Measurements from ENCODE around the gene ITGB1BP2. TPM values are rescaled to one million over a fixed set of nuclear protein-coding genes. Genes with fewer than 3 reads are reported as not detected.
"Not testable (repeated sequence)": the region's sequence is repeated elsewhere in the genome, so short reads cannot be mapped to it uniquely, and the experiment has no call there.

The ITGB1BP2 gene
- 0.66 and 4.2 TPM in 2 replicates for total RNA-seq (2014; rRNA removed; shearing (Covaris generic))

GRCh38 chrX:71301195-71301924, at the start of gene ITGB1BP2:
TSS of gene ITGB1BP2 (plus strand) at chrX:71301750. CDS start at chrX:71301807, 57 bp downstream.
- no peaks in the 10 kb centered on the region for H3K27me3 ChIP-seq (ENCODE audit: control insufficient read depth, insufficient read depth, low read length)
- H3K4me3 ChIP-seq (ENCODE audit: insufficient read depth, low read depth, low read length), result no peak within 1 kb of the TSS
- peaks cover 24% of the 10 kb centered on the region for H3K36me3 ChIP-seq (replicated peaks; ENCODE audit: control insufficient read depth, insufficient read depth, low read length)
- no peak for DNase-seq

GRCh38 chrX:71252221-71252620, 49.3 kb upstream of the ITGB1BP2 start:
- no peak for DNase-seq
- Histone ChIP-seq H3K4me3 (ENCODE audit: insufficient read depth, low read depth, low read length) (peak overlapping the region; percentile 69; the same call in 1 of the 2 replicates), H3K27me3 (ENCODE audit: control insufficient read depth, insufficient read depth, low read length) (no peaks in the 10 kb centered on the region), H3K36me3 (replicated peaks; ENCODE audit: control insufficient read depth, insufficient read depth, low read length) (peaks cover 24% of the 10 kb centered on the region)

- peak; percentile 88 for DNase-seq
Measured at GRCh38 chrX:71253253-71254091, 48.1 kb upstream of the ITGB1BP2 start.

GRCh38 chrX:71254092-71254963, 47.2 kb upstream of the ITGB1BP2 start, which contains the start of gene ZMYM3:
TSS of gene ZMYM3 (minus strand) at chrX:71254140. CDS start at chrX:71253255, 885 bp downstream.
- Histone ChIP-seq H3K27me3 (ENCODE audit: control insufficient read depth, insufficient read depth, low read length) (no peaks in the 10 kb centered on the region), H3K36me3 (replicated peaks; ENCODE audit: control insufficient read depth, insufficient read depth, low read length) (peaks cover 11% of the 10 kb centered on the region), H3K4me3 (ENCODE audit: insufficient read depth, low read depth, low read length) (peak within 1 kb of the TSS; percentile 69)
- peak; percentile 95 for DNase-seq

More at GRCh38 chrX:71253253-71254091, 48.1 kb upstream of the ITGB1BP2 start:
- Histone ChIP-seq H3K27me3 (ENCODE audit: control insufficient read depth, insufficient read depth, low read length) (no peaks in the 10 kb centered on the region), H3K4me3 (ENCODE audit: insufficient read depth, low read depth, low read length) (peak overlapping the region; percentile 69), H3K36me3 (replicated peaks; ENCODE audit: control insufficient read depth, insufficient read depth, low read length) (peaks cover 15% of the 10 kb centered on the region)

- DNase-seq, result no peak
- Histone ChIP-seq H3K36me3 (replicated peaks; ENCODE audit: control insufficient read depth, insufficient read depth, low read length) (no peaks in the 10 kb centered on the region), H3K4me3 (ENCODE audit: insufficient read depth, low read depth, low read length) (no peak overlapping the region), H3K27me3 (ENCODE audit: control insufficient read depth, insufficient read depth, low read length) (no peaks in the 10 kb centered on the region)
Measured at GRCh38 chrX:71256051-71256450, 45.5 kb upstream of the ITGB1BP2 start.

GRCh38 chrX:71256856-71257255, 44.7 kb upstream of the ITGB1BP2 start:
- Histone ChIP-seq H3K36me3 (replicated peaks; ENCODE audit: control insufficient read depth, insufficient read depth, low read length) (no peaks in the 10 kb centered on the region), H3K4me3 (ENCODE audit: insufficient read depth, low read depth, low read length) (no peak overlapping the region), H3K27me3 (ENCODE audit: control insufficient read depth, insufficient read depth, low read length) (no peaks in the 10 kb centered on the region)
- peak; percentile 3 for DNase-seq

- DNase-seq; H3K4me3 ChIP-seq (ENCODE audit: insufficient read depth, low read depth, low read length); H3K36me3 ChIP-seq (replicated peaks; ENCODE audit: control insufficient read depth, insufficient read depth, low read length); H3K27me3 ChIP-seq (ENCODE audit: control insufficient read depth, insufficient read depth, low read length): not testable (repeated sequence)
Measured at GRCh38 chrX:71268624-71269023, 32.9 kb upstream of the ITGB1BP2 start.

GRCh38 chrX:71269801-71270395, 31.7 kb upstream of the ITGB1BP2 start:
- H3K4me3 ChIP-seq (ENCODE audit: insufficient read depth, low read depth, low read length), result no peak overlapping the region
- H3K36me3 ChIP-seq (replicated peaks; ENCODE audit: control insufficient read depth, insufficient read depth, low read length), result no peaks in the 10 kb centered on the region
- H3K27me3 ChIP-seq (ENCODE audit: control insufficient read depth, insufficient read depth, low read length), result no peaks in the 10 kb centered on the region
- no peak for DNase-seq

- H3K27me3 ChIP-seq (ENCODE audit: control insufficient read depth, insufficient read depth, low read length); H3K36me3 ChIP-seq (replicated peaks; ENCODE audit: control insufficient read depth, insufficient read depth, low read length): not testable (repeated sequence)
Measured at GRCh38 chrX:71272313-71272712, 29.2 kb upstream of the ITGB1BP2 start.

GRCh38 chrX:71281300-71281699, 20.2 kb upstream of the ITGB1BP2 start:
- not testable (repeated sequence) for H3K4me3 ChIP-seq (ENCODE audit: insufficient read depth, low read depth, low read length); H3K27me3 ChIP-seq (ENCODE audit: control insufficient read depth, insufficient read depth, low read length); H3K36me3 ChIP-seq (replicated peaks; ENCODE audit: control insufficient read depth, insufficient read depth, low read length); DNase-seq

More at GRCh38 chrX:71272313-71272712, 29.2 kb upstream of the ITGB1BP2 start:
- not testable (repeated sequence) for H3K4me3 ChIP-seq (ENCODE audit: insufficient read depth, low read depth, low read length); DNase-seq

GRCh38 chrX:71282514-71283402, 18.8 kb upstream of the ITGB1BP2 start:
- Histone ChIP-seq H3K4me3 (ENCODE audit: insufficient read depth, low read depth, low read length) (peak overlapping the region; percentile 35), H3K36me3 (replicated peaks; ENCODE audit: control insufficient read depth, insufficient read depth, low read length) (no peaks in the 10 kb centered on the region), H3K27me3 (ENCODE audit: control insufficient read depth, insufficient read depth, low read length) (no peaks in the 10 kb centered on the region)
- peak; percentile 26 for DNase-seq

GRCh38 chrX:71283403-71284143, 18.0 kb upstream of the ITGB1BP2 start, which contains the start of gene NONO:
TSS of gene NONO (plus strand) at chrX:71283635. CDS start at chrX:71290638, 7,003 bp downstream.
- Histone ChIP-seq H3K4me3 (ENCODE audit: insufficient read depth, low read depth, low read length) (peak within 1 kb of the TSS; percentile 82), H3K36me3 (replicated peaks; ENCODE audit: control insufficient read depth, insufficient read depth, low read length) (peaks cover 1% of the 10 kb centered on the region; the same call in 1 of the 2 replicates), H3K27me3 (ENCODE audit: control insufficient read depth, insufficient read depth, low read length) (no peaks in the 10 kb centered on the region)
- DNase-seq, result peak; percentile 90

Measured in H7 (cell line).